Glutamatergic neuron (in vitro differentiated cells): Measurements from ENCODE around the gene IMMP2L. TPM values are rescaled to one million over a fixed set of nuclear protein-coding genes. Genes with fewer than 3 reads are reported as not detected.

Source experiments
- DNase-seq: peaks from one replicate; pipeline ENCODE4 v3.0.0; 2022
- H3K27ac Mint-ChIP-seq: one replicate; pipeline ENCODE4 v1.8.0; 2020; ENCODE audit warnings: mild to moderate bottlenecking, mixed read lengths, inconsistent platforms; ENCODE audit not compliant: unreplicated experiment
- H3K27me3 Mint-ChIP-seq: one replicate; pipeline ENCODE4 v1.8.0; 2020; ENCODE audit warnings: mild to moderate bottlenecking, moderate library complexity, mixed read lengths, inconsistent platforms; ENCODE audit not compliant: unreplicated experiment
- H3K36me3 Mint-ChIP-seq: one replicate; pipeline ENCODE4 v1.8.0; 2020; ENCODE audit warnings: mild to moderate bottlenecking, mixed read lengths, inconsistent platforms; ENCODE audit not compliant: unreplicated experiment
- H3K4me1 Mint-ChIP-seq: one replicate; pipeline ENCODE4 v1.8.0; 2020; ENCODE audit warnings: mild to moderate bottlenecking, low read depth, mixed read lengths, inconsistent platforms; ENCODE audit not compliant: unreplicated experiment
- H3K4me3 Mint-ChIP-seq: one replicate; pipeline ENCODE4 v1.8.0; 2020; ENCODE audit warnings: mild to moderate bottlenecking, mixed read lengths, inconsistent platforms; ENCODE audit not compliant: unreplicated experiment
- H3K9me3 Mint-ChIP-seq: one replicate; pipeline ENCODE4 v1.8.0; 2020; ENCODE audit warnings: mild to moderate bottlenecking, moderate library complexity, mixed read lengths, inconsistent platforms; ENCODE audit not compliant: unreplicated experiment
- CTCF ChIP-seq: fragments of 200-600 bp; sonication (generic); IDR thresholded peaks from one replicate; pipeline ENCODE4 v1.5.0; 2021; ENCODE audit not compliant: partially characterized antibody, unreplicated experiment
- total RNA-seq: library from RNA; stranded (reverse); fragmentation: NEBNext Ultra II Directional; extraction: Animal tissue kit (Norgen Biotek cat#: 25700); gene quantifications from one replicate; pipeline ENCODE4 v1.2.1, GENCODE V29; 2021; ENCODE audit not compliant: unreplicated experiment

Gene IMMP2L
- total RNA-seq, 1 donor from 2014 or later = 9.6 TPM

- Mint-ChIP-seq H3K4me1 (peaks cover 8% of the 10 kb centered on the region), H3K9me3 (peaks cover 1% of the 10 kb centered on the region), H3K27me3 (no peaks in the 10 kb centered on the region), H3K4me3 (no peak overlapping the region), H3K36me3 (no peaks in the 10 kb centered on the region), H3K27ac (no peak overlapping the region)
- no peak for TF ChIP-seq CTCF
- DNase-seq = no peak
These were observed 764.6 kb downstream of the IMMP2L start for GRCh38 chr7:110797656-110798055.

GRCh38 chr7:110790992-110791391 is 771.3 kb downstream of the IMMP2L start:
- DNase-seq = no peak
- Mint-ChIP-seq H3K27ac (no peak overlapping the region), H3K27me3 (no peaks in the 10 kb centered on the region), H3K36me3 (no peaks in the 10 kb centered on the region), H3K9me3 (peaks cover 2% of the 10 kb centered on the region), H3K4me1 (peaks cover 13% of the 10 kb centered on the region), H3K4me3 (no peak overlapping the region)
- TF ChIP-seq CTCF = no peak

GRCh38 chr7:110786328-110786965 is 775.8 kb downstream of the IMMP2L start:
- Mint-ChIP-seq H3K27ac (peak overlapping the region; percentile 25), H3K4me3 (no peak overlapping the region), H3K27me3 (no peaks in the 10 kb centered on the region), H3K9me3 (no peaks in the 10 kb centered on the region), H3K4me1 (peaks cover 5% of the 10 kb centered on the region), H3K36me3 (no peaks in the 10 kb centered on the region)
- no peak for TF ChIP-seq CTCF
- DNase-seq = no peak

GRCh38 chr7:110784749-110785148 is 777.5 kb downstream of the IMMP2L start:
- no peak for TF ChIP-seq CTCF
- DNase-seq = no peak
- Mint-ChIP-seq H3K36me3 (no peaks in the 10 kb centered on the region), H3K27ac (no peak overlapping the region), H3K4me1 (peaks cover 11% of the 10 kb centered on the region), H3K27me3 (no peaks in the 10 kb centered on the region), H3K9me3 (no peaks in the 10 kb centered on the region), H3K4me3 (no peak overlapping the region)

- DNase-seq = no peak
- peaks cover 6% of the 10 kb centered on the region for H3K4me1 Mint-ChIP-seq
- TF ChIP-seq CTCF = no peak
- H3K36me3 Mint-ChIP-seq = no peaks in the 10 kb centered on the region
- H3K4me3 Mint-ChIP-seq = peak overlapping the region; percentile 23
- H3K27ac Mint-ChIP-seq = no peak overlapping the region
- H3K27me3 Mint-ChIP-seq = no peaks in the 10 kb centered on the region
- no peaks in the 10 kb centered on the region for H3K9me3 Mint-ChIP-seq
These were observed 781.6 kb downstream of the IMMP2L start for GRCh38 chr7:110780712-110781111.
